Epidermal melanocyte (primary cell): ENCODE results near the gene KY.

Experiments used
- DNase-seq: peaks from one replicate; pipeline ENCODE4 v3.0.0; 2011; ENCODE audit warnings: low spot score; ENCODE audit not compliant: insufficient read length

KY gene

DNA sequence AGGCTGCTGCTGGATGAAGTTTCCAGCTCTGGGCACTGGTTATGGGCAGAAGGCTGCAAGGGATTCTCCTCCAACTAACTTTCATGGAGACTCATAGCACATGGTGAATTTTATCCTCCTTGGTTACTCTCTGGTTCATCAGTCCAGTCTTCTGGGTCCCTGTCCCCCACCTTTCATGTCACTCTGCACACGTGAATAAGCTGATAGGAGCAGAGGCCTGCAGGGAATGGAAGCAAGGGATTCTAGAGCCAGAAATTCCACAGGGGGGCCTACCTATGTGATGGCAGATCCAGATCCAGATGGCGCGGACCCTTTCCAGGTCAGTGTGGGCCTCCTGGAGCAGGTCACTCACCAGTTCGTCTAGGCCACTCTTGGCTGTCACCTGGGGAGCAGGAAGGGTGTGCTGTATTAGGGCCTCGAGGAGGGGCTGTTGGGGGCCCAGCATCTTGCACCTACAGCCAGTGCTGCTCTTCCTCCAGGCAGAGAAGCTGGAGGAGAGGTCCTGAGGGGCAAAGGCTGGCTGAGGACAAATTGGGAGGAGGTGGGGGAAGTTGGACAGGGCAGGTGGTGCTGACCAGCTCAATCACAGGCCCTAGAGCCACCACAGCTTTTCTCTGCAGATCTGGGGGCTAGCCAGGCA is 30.2 kb downstream of the KY start:
- no peak for DNase-seq

DNA sequence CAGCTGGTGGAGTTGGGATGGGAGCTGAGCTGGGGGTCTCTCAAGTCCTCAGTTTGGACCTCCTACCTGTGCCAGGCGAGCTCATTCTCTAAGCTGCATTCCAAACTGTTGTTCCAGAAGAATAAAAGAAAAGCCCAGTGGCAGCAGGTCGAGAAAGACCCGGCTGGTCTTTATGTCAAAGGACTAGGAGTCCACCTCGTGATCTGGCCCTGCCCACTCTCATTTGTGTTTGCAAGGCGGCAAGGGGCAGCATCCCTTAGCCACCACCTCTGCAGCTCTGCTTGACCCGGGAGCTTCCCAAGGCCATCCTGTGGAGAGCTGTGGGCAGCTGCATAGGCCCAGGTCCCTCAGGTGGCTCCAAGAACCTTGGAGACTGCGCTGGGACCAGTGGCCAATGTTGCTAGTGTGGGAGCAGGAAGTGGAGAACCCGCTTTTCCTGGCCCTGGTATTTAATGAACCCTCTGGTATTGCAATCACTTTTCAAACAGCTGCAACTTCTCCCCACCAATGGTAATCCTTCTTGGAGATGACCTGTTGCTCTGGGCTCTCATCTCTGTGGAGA is 30.9 kb downstream of the KY start:
- DNase-seq = no peak

DNA sequence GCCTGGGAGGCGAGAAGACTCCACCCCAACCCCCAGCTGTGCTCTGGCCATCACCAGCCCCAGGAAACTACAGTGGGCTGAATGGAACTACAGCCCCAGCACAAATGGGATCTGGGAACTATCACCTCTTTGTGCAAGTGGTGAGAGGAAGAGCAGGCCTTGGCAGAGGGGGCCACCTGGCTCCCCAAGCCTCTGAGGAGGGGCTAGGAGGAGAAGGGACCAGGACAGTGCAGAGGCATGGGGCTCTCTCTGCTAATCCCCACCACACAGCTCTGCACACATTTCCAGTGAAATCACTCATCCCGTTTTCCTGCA is 31.6 kb downstream of the KY start:
- no peak for DNase-seq

DNA sequence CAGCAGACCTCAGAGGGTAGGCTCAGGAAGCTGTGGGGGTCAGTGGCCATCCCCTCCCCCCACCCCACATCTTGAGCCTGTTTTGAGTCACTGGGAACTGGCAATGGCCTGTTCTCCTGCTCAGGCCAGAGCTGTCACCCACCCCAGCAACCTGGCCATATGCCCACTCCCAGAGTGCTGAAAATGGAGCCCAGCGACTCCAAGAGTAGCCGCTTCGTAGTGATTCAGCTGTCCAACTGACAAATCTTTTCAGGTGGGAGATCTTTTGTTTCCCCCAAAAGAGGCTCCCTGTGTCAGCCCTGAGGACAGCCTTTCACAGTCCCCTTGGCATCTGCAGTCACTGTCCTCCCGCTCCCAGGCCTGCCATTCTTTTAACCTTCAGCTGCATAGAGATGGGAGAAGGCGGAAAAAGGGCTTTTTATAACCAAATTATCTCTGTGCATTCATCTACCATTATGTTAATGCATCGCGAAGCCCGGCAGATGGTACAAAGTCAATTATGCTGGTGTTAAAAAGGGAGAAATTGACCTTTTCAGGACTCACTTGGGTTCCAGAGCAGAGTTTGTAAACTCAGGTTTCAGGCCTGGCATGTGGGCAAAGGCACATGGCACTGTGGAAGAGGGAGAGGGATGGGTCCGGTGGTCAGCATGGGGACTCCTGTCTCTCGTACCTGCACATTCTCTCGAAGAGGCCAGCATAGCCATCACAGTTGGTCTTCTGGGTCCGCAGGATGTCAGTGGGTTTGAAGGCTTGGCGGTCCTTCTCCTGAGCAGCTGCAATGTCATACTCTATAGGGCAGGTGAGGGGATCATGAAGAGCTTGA is 32.1 kb downstream of the KY start:
- DNase-seq = no peak

DNA sequence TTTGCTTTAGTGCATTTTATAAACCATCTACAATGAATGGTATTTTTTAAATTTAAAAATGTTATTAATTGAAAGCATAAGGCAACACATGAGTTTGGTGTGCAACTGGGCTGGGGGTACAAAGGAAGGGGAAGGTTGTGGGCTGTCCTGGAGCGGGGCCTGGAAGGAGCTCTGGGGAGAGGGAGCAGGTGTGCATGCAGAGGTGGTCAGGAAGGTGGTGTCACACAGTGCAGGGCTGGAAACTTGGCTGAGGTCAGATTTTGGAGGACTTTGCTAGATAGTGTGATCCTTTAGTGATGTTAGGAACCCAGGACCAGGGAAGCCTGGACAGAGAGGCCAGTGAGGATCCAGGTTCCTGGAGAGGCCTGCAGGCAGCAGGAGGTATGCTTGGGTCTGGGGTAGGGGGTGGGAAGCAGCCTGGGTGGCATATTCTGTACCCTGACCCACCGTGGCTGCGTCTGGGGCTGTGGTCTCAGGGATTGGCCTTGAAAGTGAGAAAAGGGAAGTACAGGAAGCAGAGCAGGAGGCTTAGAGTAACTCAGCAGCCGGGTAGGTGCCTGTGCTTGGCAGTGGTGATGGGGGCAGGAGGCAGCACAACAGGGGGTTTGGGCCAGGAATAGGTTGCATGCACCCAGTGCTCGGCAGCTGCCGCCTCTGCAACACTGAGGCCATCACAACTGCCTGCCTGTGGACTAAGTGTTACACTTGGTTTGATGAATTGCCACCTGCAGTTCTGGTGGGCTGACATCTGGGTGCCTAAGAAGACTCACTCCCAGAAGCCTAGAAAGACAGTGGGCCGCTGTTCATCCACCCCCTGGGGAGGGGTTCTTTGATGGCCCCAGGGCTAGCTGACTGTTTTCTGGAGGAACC is 33.0 kb downstream of the KY start:
- no peak for DNase-seq

DNA sequence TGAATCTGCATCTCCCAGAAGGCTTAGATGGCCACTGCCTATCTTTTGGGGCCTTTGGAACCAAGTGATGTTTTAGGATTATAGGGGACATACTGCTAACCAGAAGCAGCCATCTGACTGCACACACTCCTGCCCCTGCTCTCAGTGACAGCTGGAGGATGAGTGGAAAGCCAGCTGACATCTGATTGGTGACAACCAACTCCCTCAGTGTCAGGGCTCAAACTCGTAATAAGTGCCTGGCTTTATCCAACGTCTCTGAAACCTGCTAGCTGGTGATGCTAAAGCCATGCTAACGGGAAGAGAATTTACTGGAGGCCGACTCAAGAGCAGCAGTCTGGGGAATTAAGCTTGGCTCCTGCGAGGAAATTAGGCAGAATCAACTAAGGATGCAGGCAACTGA is 35.1 kb downstream of the KY start:
- no peak for DNase-seq

DNA sequence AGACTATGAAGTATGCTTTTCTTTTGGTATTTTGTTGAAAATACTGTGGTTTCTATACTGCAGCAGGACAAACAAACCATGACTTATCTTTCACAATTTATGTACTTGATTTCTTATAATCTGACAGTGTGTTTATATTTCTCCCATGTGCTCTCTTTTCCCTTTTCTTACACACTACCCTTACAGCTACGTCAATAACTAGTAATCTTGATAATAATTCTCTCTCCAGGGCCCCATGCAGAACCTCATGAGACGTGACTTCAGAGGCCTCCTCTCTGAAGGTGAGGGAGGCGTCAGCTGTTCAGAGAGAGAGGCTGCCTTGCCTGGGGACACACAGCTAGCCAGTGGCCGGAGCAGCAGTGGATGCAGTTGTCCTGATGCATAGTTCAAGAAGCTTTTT is 35.9 kb downstream of the KY start:
- no peak for DNase-seq

- no peak for DNase-seq
Observed at GRCh38 chr3:134613006-134613520, 37.8 kb downstream of the KY start.

GRCh38 chr3:134611516-134611915 is 39.3 kb downstream of the KY start:
- DNase-seq = no peak

DNA sequence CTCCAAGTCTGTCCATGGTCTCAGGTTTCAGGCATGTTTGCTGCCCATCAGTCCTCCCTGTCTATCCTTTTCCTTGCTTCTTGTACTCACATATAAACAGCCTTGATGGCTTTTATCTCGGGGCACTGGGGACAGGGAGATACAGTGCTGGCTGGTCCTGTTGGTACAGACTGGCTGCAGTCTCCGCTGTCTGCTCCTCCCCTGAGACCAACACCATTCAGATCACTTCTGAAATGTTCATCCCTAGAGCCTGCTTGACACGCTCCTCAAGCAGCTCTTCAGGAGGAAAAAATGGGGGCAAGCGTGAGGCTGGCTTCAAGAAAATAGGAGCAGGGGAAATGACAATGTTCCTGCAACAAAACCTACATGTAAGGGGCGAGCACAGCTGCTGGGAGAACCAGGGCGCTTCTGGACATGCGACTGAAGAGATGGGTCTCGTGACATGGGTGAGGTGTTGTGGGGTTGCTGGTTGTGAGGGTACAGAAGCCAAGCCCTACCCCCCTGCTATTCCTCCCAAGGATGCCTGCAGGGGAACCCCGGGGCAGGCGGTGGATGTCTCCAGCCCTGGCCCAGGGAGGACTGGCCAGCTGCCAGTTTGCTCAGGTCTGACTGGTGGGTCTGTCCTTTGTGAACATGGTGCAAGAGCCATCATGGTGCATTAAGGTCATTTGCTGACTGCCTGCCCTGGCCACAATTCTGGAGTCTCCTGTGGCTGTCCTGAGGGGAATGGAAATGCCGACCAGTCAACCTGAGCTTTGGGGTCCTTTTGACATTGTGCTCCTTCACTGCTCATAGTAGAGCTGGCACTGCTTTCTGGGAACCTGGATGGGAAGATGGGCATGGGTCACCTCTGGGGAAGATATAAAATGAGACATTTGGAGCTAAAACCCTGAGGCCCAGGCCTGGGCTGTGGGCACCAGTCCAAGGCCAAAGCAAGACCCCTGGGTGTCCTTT is 40.1 kb downstream of the KY start:
- no peak for DNase-seq

DNA sequence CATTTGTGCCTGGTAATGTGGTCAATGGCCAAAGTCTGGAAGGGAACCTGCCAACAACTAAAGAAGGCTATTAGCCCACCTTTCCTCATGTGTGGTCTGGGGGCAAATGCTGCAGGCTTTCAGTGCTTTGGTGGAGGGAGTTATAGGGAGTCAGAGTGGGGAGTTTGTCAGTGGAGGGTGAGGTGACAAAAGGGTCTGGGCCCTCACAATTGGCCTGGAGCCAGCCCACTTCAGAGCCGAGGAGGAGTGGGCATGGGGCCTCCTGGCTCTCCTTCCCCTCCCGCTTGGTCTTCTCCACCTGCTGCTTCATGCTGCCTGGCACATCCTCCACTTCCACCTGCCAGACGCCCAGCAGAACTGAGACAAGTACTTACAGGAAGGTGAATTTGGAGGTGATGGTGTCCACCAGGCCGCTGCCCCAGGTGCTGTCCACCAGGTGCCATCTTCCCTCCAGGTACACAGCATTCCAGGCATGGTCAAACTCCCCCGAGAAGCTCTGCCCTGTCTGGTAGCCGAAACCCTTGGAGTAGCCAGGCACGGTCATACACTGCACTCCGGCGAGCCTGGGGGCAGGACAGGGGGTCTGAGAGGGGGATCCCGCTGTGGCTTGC is 40.9 kb downstream of the KY start:
- no peak for DNase-seq

GRCh38 chr3:134608771-134609435 is 41.9 kb downstream of the KY start:
- DNase-seq = no peak

DNA sequence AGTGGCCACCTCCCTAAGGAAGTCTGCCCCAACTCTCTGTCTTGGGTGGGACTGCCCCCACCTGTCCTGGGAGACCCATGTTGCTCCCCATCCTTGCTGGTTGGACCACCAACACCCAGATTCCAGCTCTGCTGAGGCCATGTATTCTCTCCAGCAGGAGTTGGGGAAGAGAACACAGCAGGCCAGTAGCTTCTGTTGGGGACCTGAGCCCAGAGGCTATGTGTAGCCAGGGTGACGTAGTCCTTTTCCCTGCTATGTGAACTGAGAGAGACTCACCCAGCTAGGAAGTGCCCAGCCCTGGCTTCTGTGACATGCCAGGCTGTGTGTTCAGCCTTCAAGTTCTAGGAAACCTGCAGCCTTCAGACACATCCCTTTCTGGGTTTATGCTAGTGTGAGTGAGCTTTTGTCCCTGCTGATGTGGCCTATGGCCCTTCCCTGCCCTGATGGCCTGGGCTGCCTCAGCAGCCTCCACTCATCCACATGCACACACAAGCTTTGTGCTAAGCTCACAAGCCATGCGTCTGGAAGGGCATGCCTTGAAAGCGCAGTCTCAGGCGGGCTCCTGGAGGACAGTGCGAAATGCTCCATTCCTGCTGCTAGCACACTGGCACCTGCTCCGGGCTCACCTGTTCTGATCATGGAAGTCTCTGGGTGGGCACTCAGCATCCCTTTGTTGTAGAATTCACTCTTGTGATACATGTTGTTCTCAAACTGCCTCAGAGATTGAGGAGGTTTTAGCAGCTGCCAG is 42.6 kb downstream of the KY start:
- DNase-seq = no peak

DNA sequence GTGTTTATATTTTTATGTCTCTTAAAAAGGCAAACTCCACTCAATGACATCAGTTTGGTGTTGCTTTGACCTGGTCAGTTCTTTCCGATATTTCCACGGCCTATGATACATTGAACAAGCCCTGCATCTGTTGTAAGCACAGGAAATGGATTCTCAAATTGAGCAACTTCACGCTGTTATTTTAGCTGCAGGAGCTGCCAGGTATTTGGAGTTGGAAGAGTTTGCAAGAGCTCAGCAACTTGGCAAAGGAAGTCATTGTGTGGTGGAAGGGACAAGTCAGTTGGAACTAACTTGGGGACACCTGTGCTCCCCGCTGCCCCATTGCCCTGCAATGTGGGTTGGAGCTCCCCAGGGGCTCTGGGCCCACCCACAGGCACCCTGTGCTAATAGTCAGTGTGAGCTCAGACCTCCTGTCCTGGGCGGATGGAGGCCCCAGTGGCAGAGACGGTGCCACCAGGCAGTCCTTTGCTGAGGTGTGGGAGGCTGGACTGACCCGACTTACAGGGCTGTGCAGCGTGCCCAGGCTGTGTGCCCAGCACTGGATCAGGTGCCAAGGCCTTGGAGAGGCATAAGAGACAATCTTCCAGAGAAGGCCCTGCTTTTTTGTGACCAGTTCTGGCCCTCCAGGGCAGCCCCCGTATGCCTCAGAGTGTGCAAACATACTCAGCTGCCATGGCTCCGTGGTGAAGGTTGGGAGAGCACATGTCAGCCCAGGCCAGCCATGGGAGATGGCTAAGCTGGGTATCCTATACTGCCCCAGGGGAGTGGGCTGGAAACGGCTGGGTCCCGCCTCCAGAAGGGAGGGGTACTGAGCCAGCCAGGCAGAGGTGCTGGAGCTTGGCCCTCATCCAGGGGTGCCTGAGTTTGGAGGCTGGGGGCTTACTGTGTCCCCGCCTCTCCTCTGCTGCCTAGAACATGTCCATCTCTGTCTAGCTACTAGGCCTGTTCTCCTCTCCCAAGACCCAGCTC is 43.5 kb downstream of the KY start:
- DNase-seq = no peak

DNA sequence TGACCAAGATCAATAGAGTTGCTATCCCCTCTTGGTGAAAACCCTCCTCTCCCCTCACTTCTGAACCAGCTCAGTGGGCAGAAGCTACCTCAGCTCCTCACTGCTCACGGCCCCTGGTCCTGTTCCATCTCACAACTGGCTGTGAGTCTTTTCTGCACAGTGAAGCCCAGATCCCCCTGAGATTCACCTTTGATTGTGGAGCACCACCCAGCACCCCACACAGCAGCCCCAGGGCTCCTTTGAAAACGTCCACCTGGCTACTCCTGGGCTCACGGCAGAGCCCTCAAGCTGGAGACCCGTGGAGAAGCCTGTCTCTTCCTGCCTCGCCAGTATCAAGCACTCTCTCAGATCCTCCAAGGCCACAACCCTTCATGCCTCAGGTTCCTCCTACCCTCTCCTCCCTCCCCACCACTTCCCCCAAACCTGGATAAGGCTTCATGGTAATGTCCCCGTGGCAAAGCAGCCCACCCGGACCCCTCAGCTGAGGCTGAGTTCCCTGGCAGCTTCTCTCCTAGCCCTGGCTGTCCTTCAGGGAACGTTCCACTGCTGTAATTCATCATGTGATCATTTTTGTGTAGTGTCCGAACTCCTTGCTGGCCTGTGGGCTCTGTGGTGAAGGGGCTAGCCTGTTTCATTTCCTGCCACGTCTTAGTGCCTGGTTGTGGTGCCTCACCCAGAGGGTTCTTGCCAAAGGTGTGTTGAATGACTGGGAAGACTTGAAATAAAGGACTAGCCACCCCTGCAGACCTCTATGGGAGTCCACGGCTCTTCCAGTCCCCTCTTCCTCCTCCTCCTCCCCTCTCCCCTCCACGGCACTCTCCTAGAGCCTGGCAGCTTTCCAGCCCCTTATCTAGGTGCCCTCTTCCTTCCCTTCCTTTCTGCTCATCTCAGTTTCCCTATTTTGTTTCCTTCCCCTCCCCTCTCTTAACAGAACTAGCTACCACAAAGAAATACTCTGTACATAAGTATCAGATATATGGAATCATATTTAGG is 44.5 kb downstream of the KY start:
- DNase-seq = no peak

DNA sequence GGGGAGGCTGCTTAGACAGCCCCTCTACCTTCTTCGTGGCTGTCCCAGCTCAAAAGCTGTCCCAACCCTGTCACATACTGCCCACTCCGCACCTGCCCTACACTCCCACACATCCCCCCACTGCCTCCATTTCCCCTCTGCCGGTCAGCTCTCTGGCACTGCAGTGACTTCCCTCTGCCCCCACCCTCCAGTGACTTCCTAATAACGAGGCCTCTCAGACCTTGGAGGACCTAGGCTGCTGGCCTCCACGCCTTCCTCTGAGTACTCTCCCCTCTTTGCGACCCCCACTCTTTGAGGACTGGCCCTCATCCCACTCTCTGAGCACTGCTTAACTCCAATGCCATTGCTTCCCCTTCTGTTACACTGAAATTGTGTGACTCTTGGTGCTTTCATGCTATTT is 45.3 kb downstream of the KY start:
- DNase-seq = no peak

DNA sequence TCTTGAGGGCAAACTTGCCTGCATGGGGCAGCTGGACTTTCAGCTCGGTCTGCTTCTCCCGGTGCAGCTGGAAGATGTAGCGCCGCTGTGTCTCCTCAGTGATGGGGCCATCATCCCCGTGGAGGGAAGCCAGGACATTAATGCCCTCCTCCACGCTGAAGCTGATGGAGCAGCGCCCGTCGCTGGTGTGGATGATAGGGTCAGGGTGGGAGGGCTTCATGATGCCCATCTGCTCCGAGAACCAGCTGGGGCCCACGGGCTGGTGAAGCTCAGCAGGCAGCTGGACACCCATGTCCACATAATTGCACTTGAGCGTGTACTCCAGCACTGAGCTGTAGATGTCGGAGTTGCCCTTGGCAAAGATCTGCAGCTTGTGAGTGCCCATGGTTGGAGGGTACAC is 46.9 kb downstream of the KY start:
- no peak for DNase-seq
